HFFc6 (cell line): ENCODE results near the gene NRTN. TPM values are rescaled to one million over a fixed set of nuclear protein-coding genes. Genes with fewer than 3 reads are reported as not detected.

Experiments
- DNase-seq: peaks from one replicate; pipeline ENCODE4 v3.0.0-alpha.2; 2018
- H3K27ac Mint-ChIP-seq: 2 replicates; pipeline ENCODE4 v1.8.0; 2020; ENCODE audit warnings: mild to moderate bottlenecking, mixed read lengths
- H3K27me3 Mint-ChIP-seq: 2 replicates; pipeline ENCODE4 v1.8.0; 2021; ENCODE audit warnings: mild to moderate bottlenecking, moderate library complexity, mixed read lengths; ENCODE audit not compliant: insufficient read depth
- H3K36me3 Mint-ChIP-seq: 2 replicates; pipeline ENCODE4 v1.8.0; 2021; ENCODE audit warnings: low read depth, mixed read lengths
- H3K4me1 Mint-ChIP-seq: 2 replicates; pipeline ENCODE4 v1.8.0; 2020; ENCODE audit warnings: low read depth, mixed read lengths
- H3K4me3 Mint-ChIP-seq: 2 replicates; pipeline ENCODE4 v1.8.0; 2020; ENCODE audit warnings: mild to moderate bottlenecking, moderate library complexity, mixed read lengths
- H3K9me3 Mint-ChIP-seq: 2 replicates; pipeline ENCODE4 v1.8.0; 2020; ENCODE audit warnings: mild to moderate bottlenecking, mixed read lengths
- total RNA-seq, 6 experiments: library from RNA; stranded (reverse); fragmentation: NEBNext Ultra II Directional; extraction: Animal tissue kit (Norgen Biotek cat#: 25700); gene quantifications; 2 replicates in 1 of 6; 3 replicates in 5 of 6; pipeline ENCODE4 v1.2.3, GENCODE V29; 2021
- TF ChIP-seq, protein P1 (sequence below): fragments of 200-600 bp; sonication (generic); IDR thresholded peaks from 2 replicates; pipeline ENCODE4 v1.5.0; 2021; ENCODE audit warnings: antibody characterized with exemption, mild to moderate bottlenecking

The NRTN gene
- total RNA-seq, 6 experiments from 2014 or later: not detected

DNA sequence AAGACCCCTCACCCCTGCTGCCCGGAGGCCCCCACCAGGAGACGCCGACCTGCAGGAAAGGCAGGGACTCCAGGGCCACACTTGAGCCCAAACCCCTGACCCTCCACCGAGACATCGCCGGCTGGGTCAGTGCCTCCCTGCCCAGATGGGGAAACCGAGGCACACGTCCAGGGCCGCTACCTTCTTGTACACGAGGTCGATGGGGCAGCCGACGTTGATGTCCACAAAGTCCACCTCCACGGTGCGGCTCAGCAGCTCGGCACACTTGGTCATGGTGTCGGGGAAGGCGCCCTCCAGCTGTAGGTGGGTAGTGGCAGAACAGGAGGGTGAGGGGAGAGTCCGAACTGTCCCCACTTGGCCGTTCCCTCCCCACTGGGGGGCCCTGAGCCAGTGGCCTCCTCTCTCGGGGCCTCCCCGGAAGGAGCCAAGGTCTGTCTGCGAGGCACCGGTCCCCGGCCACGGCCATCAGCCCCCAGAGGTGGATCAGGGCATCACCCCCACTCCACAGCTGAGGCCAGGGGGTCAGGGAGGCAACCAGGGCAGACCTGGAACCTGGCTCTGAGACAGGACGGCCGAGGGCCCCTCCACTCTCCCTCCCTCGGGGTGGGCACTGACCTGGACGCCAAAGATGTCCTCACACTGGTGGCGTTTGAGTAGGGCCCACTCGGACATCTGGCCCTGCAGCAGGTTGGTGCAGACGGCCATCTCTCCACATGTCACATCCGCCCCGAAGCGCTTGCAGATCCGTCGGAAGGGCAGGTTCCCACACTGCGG, 17.3 kb upstream of the NRTN start:
- Mint-ChIP-seq H3K27me3 (peaks cover 5% of the 10 kb centered on the region), H3K27ac (no peak overlapping the region), H3K9me3 (peaks cover 4% of the 10 kb centered on the region; the same call in 1 of the 2 replicates), H3K4me3 (no peak overlapping the region), H3K36me3 (peaks cover 30% of the 10 kb centered on the region), H3K4me1 (peaks cover 15% of the 10 kb centered on the region)
- TF ChIP-seq, protein P1, sequence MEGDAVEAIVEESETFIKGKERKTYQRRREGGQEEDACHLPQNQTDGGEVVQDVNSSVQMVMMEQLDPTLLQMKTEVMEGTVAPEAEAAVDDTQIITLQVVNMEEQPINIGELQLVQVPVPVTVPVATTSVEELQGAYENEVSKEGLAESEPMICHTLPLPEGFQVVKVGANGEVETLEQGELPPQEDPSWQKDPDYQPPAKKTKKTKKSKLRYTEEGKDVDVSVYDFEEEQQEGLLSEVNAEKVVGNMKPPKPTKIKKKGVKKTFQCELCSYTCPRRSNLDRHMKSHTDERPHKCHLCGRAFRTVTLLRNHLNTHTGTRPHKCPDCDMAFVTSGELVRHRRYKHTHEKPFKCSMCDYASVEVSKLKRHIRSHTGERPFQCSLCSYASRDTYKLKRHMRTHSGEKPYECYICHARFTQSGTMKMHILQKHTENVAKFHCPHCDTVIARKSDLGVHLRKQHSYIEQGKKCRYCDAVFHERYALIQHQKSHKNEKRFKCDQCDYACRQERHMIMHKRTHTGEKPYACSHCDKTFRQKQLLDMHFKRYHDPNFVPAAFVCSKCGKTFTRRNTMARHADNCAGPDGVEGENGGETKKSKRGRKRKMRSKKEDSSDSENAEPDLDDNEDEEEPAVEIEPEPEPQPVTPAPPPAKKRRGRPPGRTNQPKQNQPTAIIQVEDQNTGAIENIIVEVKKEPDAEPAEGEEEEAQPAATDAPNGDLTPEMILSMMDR: no peak
- DNase-seq: no peak

DNA sequence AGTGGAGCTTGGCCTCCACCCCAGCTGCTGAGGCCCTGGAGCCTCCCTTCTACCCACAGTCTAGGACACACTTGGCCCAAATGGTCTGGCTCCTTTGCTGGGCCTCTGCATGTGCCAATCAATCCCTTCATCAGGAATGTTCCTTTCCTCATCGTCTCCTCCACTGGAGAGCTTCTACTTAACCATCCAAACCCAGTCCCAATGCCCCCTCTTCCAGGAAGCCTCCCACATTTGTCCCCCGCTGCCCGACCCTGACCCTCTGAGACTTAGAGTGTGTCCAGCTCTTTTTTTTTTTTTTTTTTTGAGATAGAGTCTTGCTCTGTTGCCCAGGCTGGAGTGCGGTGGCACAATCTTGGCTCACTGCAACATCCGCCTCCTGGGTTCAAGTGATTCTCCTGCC, 16.4 kb upstream of the NRTN start:
- no peak for DNase-seq

DNA sequence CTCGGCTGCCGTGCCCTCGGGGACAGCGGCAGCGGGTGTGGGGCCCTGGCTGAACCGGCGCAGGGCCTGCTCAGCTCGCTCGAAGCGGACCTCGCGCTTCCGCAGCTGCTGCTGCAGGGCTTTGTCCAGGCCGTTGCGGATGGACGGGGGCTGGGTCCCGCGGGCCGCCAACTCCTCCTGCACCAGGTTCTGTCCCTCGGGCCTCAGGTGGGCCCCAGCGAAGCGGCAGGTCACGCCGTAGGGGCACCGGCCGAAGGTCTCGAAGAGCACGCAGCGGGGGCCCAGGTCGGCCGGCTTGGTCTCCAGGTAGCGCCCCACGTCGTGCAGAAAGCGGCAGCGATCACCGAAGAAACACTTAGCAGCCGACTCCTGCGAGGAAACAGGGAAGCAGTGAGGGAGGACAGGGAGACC, 15.5 kb upstream of the NRTN start:
- Mint-ChIP-seq H3K4me1 (peaks cover 15% of the 10 kb centered on the region), H3K36me3 (peaks cover 30% of the 10 kb centered on the region), H3K27ac (no peak overlapping the region), H3K4me3 (peak overlapping the region; percentile 99; the same call in 1 of the 2 replicates), H3K27me3 (peaks cover 5% of the 10 kb centered on the region), H3K9me3 (peaks cover 4% of the 10 kb centered on the region; the same call in 1 of the 2 replicates)
- TF ChIP-seq, protein P1: no peak
- no peak for DNase-seq

More for the DNA sequence above, 16.4 kb upstream of the NRTN start:
- Mint-ChIP-seq H3K36me3 (peaks cover 30% of the 10 kb centered on the region), H3K27me3 (peaks cover 5% of the 10 kb centered on the region), H3K4me1 (peaks cover 15% of the 10 kb centered on the region), H3K27ac (no peak overlapping the region), H3K4me3 (no peak overlapping the region), H3K9me3 (peaks cover 4% of the 10 kb centered on the region; the same call in 1 of the 2 replicates)
- TF ChIP-seq, protein P1: no peak

GRCh38 chr19:5789886-5790558, 14.8 kb upstream of the NRTN start:
- peak overlapping the region; percentile 99 for H3K4me3 Mint-ChIP-seq
- H3K4me1 Mint-ChIP-seq: peaks cover 15% of the 10 kb centered on the region
- TF ChIP-seq, protein P1: no peak
- peaks cover 5% of the 10 kb centered on the region for H3K27me3 Mint-ChIP-seq
- DNase-seq: no peak
- peak overlapping the region; percentile 100 for H3K27ac Mint-ChIP-seq
- H3K36me3 Mint-ChIP-seq: peaks cover 30% of the 10 kb centered on the region
- H3K9me3 Mint-ChIP-seq: peaks cover 4% of the 10 kb centered on the region; the same call in 1 of the 2 replicates

DNA sequence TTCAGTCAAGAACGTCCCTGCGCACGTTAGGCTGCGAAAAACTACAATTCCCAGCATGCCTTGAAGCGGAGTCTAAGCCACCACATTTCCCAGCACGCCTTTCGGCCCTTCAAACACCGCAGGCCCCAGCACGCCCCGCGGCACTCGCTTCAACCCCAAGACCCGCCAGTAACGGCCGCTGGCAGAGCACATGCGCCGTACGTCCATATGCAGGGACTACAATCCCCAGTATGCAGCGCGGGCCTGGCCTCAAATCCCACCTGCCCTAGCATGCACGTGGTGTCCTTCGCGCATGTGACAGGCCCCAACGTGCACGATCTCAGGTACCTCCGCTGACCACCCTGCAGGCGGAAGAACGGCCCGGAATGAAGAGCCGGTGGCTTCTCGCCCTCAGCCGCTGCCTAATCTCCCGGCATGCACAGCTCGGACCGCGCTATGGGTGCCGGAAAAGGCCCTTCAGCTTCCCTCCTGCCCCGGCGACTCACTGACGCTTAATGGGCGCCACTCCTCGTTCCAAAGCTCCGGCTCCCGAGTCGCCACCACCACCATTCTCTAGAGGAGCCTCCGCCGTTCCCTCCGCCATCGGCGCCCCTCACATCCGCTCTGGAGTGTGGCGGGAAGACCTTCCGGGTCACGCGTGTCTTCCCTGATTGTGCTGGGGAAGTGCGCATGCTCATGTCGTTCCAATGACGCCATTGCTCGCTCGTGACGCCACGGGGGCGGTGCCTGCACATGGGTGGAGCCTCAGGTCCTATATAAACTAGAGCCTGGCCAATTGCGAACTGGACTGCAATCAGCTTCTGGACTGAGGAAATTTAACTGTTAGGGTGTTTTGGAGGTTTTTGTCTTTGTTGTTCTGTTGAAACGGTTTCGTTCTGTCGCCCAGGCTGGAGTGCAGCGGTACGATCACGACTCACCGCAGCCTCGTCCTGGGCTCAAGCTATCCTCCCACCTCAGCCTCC, 14.0 kb upstream of the NRTN start, which contains the start of gene DUS3L:
TSS of gene DUS3L (minus strand) at position 605 of the 962 bp plus-strand sequence. CDS start at position 583, 22 bp downstream.
- Mint-ChIP-seq H3K9me3 (peaks cover 4% of the 10 kb centered on the region; the same call in 1 of the 2 replicates), H3K27me3 (peaks cover 5% of the 10 kb centered on the region), H3K27ac (peak within 1 kb of the TSS; percentile 100), H3K36me3 (peaks cover 29% of the 10 kb centered on the region), H3K4me1 (peaks cover 15% of the 10 kb centered on the region), H3K4me3 (peak within 1 kb of the TSS; percentile 99)
- TF ChIP-seq, protein P1: no peak
- peak; percentile 97 for DNase-seq
